COLO668 (cell line): Measurements from ENCODE around the gene PKP3.
"Not testable (repeated sequence)": the region's sequence is repeated elsewhere in the genome, so short reads cannot be mapped to it uniquely, and the experiment has no call there.

Experiments used
- DNase-seq: peaks from one replicate; lab custom pipeline; 2025; ENCODE audit not compliant: unreplicated experiment; lab: John Stamatoyannopoulos, UW

The PKP3 gene

GRCh38 chr11:394034-394857 lies at the start of gene PKP3:
Gene PKP3, plus strand, starts transcription at chr11:394209. Its CDS starts 84 bp downstream, at chr11:394293.
- peak; percentile 71 for DNase-seq

GRCh38 chr11:344836-345578 lies 49.0 kb upstream of the PKP3 start:
- no peak for DNase-seq

- no peak for DNase-seq
Measured at GRCh38 chr11:346529-346928, 47.5 kb upstream of the PKP3 start.

- DNase-seq = not testable (repeated sequence)
Measured at GRCh38 chr11:349270-349954, 44.6 kb upstream of the PKP3 start.

- not testable (repeated sequence) for DNase-seq
Measured at GRCh38 chr11:350033-350722, 43.8 kb upstream of the PKP3 start.

GRCh38 chr11:350723-351255 lies 43.2 kb upstream of the PKP3 start:
- no peak for DNase-seq

- no peak for DNase-seq
Measured at GRCh38 chr11:351411-351810, 42.6 kb upstream of the PKP3 start.

- DNase-seq = no peak
Measured at GRCh38 chr11:352456-353031, 41.5 kb upstream of the PKP3 start.

GRCh38 chr11:353179-353873 lies 40.7 kb upstream of the PKP3 start:
- DNase-seq = no peak

- DNase-seq = peak; percentile 23
Measured at GRCh38 chr11:355581-356458, 38.2 kb upstream of the PKP3 start.

GRCh38 chr11:356610-357009 lies 37.4 kb upstream of the PKP3 start:
- DNase-seq = no peak

GRCh38 chr11:357582-357981 lies 36.4 kb upstream of the PKP3 start:
- no peak for DNase-seq

- DNase-seq = no peak
Measured at GRCh38 chr11:358129-358800, 35.7 kb upstream of the PKP3 start.

- DNase-seq = no peak
Measured at GRCh38 chr11:359181-359714, 34.8 kb upstream of the PKP3 start.

GRCh38 chr11:360326-361280 lies 33.4 kb upstream of the PKP3 start:
- DNase-seq = no peak

- no peak for DNase-seq
Measured at GRCh38 chr11:362642-363442, 31.2 kb upstream of the PKP3 start.
